Measurements from ENCODE around the gene ACSS1.

Gene ACSS1

GRCh38 chr20:24979036-24979960 lies 78.6 kb downstream of the ACSS1 start:
- no peak for DNase-seq (ENCODE audit: low read depth in 3 of 3, low spot score in 1 of 3)

DNA sequence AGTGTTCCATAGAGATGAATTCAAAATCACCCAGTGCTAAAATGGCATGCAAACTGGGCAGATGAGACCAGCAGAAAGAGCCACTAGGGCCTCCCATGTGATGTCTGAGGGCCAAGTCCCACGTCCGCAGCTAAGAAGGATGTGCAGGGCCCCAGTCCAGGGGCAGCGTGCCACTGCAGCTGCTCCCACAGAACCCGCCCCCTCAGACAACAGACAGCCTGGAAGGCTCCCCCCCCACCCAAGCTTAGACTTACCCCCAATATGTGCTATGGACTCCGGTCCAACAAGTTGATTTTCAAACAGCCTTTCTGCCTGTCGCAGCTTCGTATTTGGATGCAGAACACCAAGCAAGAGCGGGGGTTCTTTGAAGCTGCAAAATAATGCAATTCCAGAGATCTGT lies 79.4 kb downstream of the ACSS1 start:
- no peak for DNase-seq (ENCODE audit: low read depth in 3 of 3, low spot score in 1 of 3)

- DNase-seq (ENCODE audit: low read depth in 3 of 3, low spot score in 1 of 3): no peak
Measured at GRCh38 chr20:24977797-24978196, 80.1 kb downstream of the ACSS1 start.

DNA sequence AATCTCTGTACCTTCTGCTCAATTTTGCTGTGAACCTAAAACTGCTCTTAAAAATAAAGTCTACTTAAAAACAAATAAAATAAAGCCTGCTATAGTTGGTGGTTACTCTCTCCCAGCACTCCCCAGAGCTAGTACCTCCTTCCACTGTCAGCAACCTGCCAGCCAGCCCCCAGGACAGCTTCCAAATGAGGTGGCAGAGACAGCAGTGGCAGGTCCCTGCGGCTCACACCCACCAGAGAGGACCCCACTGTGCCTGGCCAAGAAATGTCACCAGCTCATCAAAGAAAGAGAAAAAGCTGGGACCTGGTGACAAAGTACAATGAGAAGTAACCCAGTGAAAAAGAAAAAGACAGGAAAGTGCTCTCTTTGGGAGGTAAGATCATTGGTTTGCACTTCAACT lies 80.6 kb downstream of the ACSS1 start:
- no peak for DNase-seq (ENCODE audit: low read depth in 3 of 3, low spot score in 1 of 3)

- no peak for DNase-seq (ENCODE audit: low read depth in 3 of 3, low spot score in 1 of 3)
Measured at GRCh38 chr20:24972341-24972740, 85.6 kb downstream of the ACSS1 start.

DNA sequence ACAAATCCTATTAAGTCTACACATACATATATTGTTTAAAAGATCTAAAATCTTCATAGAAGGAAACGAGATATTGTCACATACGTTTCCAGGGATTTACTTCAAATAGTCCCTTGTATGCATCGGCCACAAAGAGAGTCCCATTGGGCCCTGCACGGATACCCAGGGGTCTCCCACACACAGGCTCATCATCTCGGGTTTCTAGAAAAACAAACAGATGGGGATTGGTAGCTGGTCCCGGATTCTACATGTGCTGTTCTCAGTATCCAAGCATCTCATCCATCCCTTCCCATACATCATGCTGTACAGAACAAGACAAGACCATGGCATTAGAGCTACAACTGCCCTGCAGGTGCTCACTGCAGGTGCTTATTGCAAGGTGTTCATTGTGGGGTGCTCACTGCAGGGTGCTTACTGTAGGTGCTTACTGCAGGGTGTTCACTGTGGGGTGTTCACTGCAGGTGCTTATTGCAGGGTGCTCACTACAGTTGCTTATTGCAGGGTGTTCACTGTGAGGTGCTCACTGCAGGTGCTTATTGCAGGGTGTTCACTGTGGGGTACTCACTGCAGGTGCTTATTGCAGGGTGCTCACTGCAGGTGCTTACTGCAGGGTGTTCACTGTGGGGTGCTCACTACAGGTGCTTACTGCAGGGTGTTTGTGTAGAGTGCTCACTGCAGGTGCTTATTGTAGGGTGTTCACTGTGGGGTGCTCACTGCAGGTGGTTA lies 86.4 kb downstream of the ACSS1 start:
- DNase-seq (ENCODE audit: low read depth in 3 of 3, low spot score in 1 of 3): no peak

- DNase-seq (ENCODE audit: low read depth in 3 of 3, low spot score in 1 of 3): no peak
Measured at GRCh38 chr20:24970754-24971153, 87.2 kb downstream of the ACSS1 start.

- DNase-seq (ENCODE audit: low read depth in 3 of 3, low spot score in 1 of 3): no peak
Measured at GRCh38 chr20:24970030-24970553, 87.8 kb downstream of the ACSS1 start.

- no peak for DNase-seq (ENCODE audit: low read depth in 3 of 3, low spot score in 1 of 3)
Measured at GRCh38 chr20:24969186-24970029, 88.5 kb downstream of the ACSS1 start.

DNA sequence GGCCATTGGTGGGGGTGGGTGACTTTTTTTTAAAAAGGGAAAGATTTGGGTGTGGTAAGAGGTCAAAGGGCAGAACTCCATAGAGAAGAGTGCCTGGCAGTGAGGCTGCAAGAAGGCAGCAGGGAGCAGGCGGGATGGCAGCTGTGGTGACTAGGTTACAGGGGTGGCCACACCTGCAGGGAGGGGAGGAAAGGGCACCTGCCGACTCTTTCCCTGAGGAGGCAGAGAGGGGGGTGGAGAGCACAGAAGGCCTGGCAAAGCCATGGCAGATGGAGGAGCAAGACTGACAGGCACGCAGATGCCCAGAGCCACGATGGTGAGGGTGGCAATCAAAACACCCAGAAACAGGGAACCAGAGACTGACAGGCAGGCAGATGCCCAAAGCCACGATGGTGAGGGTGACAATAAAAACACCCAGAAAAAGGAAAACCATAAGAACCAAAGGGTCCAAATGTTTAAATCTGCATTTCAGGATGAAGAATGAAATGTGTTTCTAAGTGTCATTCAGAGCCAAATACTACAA lies 89.6 kb downstream of the ACSS1 start:
- no peak for DNase-seq (ENCODE audit: low read depth in 3 of 3, low spot score in 1 of 3)

- no peak for DNase-seq (ENCODE audit: low read depth in 3 of 3, low spot score in 1 of 3)
Measured at GRCh38 chr20:24966317-24967012, 91.5 kb downstream of the ACSS1 start.

DNA sequence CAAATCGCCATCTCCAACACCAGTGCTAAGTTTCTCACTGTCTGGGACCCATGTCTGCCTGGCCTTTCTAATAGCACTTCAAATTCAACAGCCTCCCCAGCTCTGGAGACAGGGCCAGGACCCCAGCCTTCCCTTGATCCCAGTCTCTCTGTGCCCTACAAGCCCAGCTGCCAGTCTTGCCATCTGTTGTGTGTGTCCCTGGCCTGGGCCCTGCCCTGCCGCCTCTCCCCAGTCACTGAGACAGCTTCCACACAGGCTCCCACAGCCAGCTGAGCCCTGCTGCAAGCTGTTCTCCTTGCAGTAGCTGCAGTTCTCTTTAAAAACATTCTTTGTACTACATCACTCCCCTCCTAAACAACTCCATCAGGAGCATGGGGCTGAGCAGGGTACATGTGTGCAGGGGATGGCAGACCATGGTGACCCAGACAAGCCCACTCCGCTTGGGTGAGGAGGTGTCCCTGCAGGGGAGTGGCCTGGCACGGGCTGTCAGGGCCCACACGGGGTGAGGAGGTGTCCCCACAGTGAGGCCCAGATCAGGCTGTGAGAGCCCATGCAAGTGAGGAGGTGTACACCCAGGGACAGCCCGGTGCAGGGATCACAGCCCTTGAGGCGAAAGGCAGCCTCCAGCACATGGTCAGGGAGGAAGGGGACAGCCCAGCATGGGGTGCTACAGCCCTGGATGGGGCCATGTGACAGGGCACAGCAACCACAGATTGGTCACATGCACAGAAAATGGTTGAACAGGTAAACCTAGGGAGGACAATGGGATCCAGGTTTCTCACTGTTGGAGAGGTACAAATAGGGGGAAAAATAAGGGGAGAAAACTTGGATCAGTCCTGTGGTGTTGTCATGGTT lies 92.6 kb downstream of the ACSS1 start:
- DNase-seq (ENCODE audit: low read depth in 3 of 3, low spot score in 1 of 3): no peak

- no peak for DNase-seq (ENCODE audit: low read depth in 3 of 3, low spot score in 1 of 3)
Measured at GRCh38 chr20:24964506-24964840, 93.5 kb downstream of the ACSS1 start.

GRCh38 chr20:24963672-24964505 lies 94.0 kb downstream of the ACSS1 start:
- DNase-seq (ENCODE audit: low read depth in 3 of 3, low spot score in 1 of 3): no peak

DNA sequence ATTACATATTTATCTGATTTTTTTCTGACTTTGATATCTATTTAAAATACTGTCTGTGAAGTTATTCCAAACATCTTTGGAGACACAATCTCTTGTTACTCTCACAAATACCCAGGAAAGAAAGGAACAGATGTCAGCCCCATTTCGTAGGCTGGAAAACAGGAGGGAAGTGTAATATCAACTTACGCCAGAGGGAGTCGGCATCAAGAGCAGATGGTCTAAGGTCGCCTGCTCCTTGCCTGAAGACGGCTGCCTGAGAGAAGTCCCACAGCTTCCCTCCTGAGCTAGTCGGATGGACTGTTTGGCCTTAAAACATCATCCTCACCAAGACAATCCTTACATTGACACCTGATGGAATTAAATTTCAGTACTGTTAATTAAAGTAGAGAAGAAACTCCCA lies 95.4 kb downstream of the ACSS1 start:
- DNase-seq (ENCODE audit: low read depth in 3 of 3, low spot score in 1 of 3): no peak

GRCh38 chr20:24962182-24962492 lies 95.8 kb downstream of the ACSS1 start:
- no peak for DNase-seq (ENCODE audit: low read depth in 3 of 3, low spot score in 1 of 3)

- no peak for DNase-seq (ENCODE audit: low read depth in 3 of 3, low spot score in 1 of 3)
Measured at GRCh38 chr20:24961384-24962181, 96.4 kb downstream of the ACSS1 start.

- no peak for DNase-seq (ENCODE audit: low read depth in 3 of 3, low spot score in 1 of 3)
Measured at GRCh38 chr20:24960861-24961260, 97.1 kb downstream of the ACSS1 start.

All from stimulated activated CD4-positive, alpha-beta T cell treated with anti-CD3 and anti-CD28 coated beads, TNF-alpha, amount 100 ng/mL, for 1 hour (primary cell).